H9 (cell line): ENCODE measurements around the gene HCFC1. TPM values are rescaled to one million over a fixed set of nuclear protein-coding genes. Genes with fewer than 3 reads are reported as not detected.

Experiments
- DNase-seq: peaks from one replicate; pipeline ENCODE4 v3.0.0-alpha.2; 2017
- H2AFZ ChIP-seq: one replicate; pipeline ENCODE4 v1.6.1; 2013; ENCODE audit warnings: mild to moderate bottlenecking, low read length, control low read depth, moderate library complexity
- H2AK5ac ChIP-seq: 2 replicates; pipeline ENCODE4 v1.6.1; 2013; ENCODE audit warnings: low read length, control low read depth, mixed read lengths; ENCODE audit not compliant: insufficient read length
- H2BK120ac ChIP-seq: one replicate; pipeline ENCODE4 v1.6.1; 2013; ENCODE audit warnings: low read depth, mild to moderate bottlenecking, low read length, control low read depth, inconsistent platforms; ENCODE audit not compliant: poor library complexity, severe bottlenecking
- H2BK12ac ChIP-seq: 2 replicates; pipeline ENCODE4 v1.6.1; 2013; ENCODE audit warnings: low read length, control low read depth, mixed read lengths, low read depth; ENCODE audit not compliant: insufficient read length
- H2BK15ac ChIP-seq: 2 replicates; pipeline ENCODE4 v1.6.1; 2013; ENCODE audit warnings: low read depth, low read length, control low read depth
- H2BK20ac ChIP-seq: one replicate; pipeline ENCODE4 v1.6.1; 2013; ENCODE audit warnings: low read depth, mild to moderate bottlenecking, low read length, control low read depth, inconsistent platforms; ENCODE audit not compliant: poor library complexity, severe bottlenecking
- H2BK5ac ChIP-seq: 2 replicates; pipeline ENCODE4 v1.6.1; 2013; ENCODE audit warnings: low read length, control low read depth, mixed read lengths; ENCODE audit not compliant: insufficient read length
- H3K14ac ChIP-seq: 2 replicates; pipeline ENCODE4 v1.6.1; 2013; ENCODE audit warnings: low read length, control low read depth; ENCODE audit not compliant: insufficient read depth
- H3K18ac ChIP-seq: 2 replicates; pipeline ENCODE4 v1.6.1; 2013; ENCODE audit warnings: low read depth, mild to moderate bottlenecking, mixed read lengths, low read length, control low read depth; ENCODE audit not compliant: insufficient read length
- H3K23ac ChIP-seq: 2 replicates; pipeline ENCODE4 v1.6.1; 2013; ENCODE audit warnings: low read length, control low read depth, mixed read lengths, low read depth; ENCODE audit not compliant: insufficient read length
- H3K23me2 ChIP-seq: 2 replicates; pipeline ENCODE4 v1.6.1; 2013; ENCODE audit warnings: low read depth, mild to moderate bottlenecking, mixed read lengths, low read length, control low read depth; ENCODE audit not compliant: insufficient read length, poor library complexity, severe bottlenecking
- H3K27ac ChIP-seq: 2 replicates; pipeline ENCODE4 v1.5.1; 2013; ENCODE audit warnings: low read length, control low read depth, mixed read lengths, low read depth; ENCODE audit not compliant: insufficient read length
- H3K27me3 ChIP-seq: 2 replicates; pipeline ENCODE4 v1.6.1; 2013; ENCODE audit warnings: low read length, control low read depth, inconsistent platforms; ENCODE audit not compliant: insufficient read depth
- H3K4ac ChIP-seq: 2 replicates; pipeline ENCODE4 v1.6.1; 2013; ENCODE audit warnings: low read depth, mild to moderate bottlenecking, control low read depth, inconsistent platforms, low read length, moderate library complexity
- H3K4me1 ChIP-seq: 2 replicates; pipeline ENCODE4 v1.6.1; 2013; ENCODE audit warnings: low read length, control low read depth, inconsistent platforms; ENCODE audit not compliant: insufficient read depth
- H3K4me2 ChIP-seq: 2 replicates; pipeline ENCODE4 v1.6.1; 2013; ENCODE audit warnings: low read length, control low read depth, mixed read lengths; ENCODE audit not compliant: insufficient read length, insufficient read depth
- H3K56ac ChIP-seq: 2 replicates; pipeline ENCODE4 v1.6.1; 2013; ENCODE audit warnings: low read depth, mild to moderate bottlenecking, mixed read lengths, low read length, control low read depth; ENCODE audit not compliant: insufficient read length
- H3K79me1 ChIP-seq: 2 replicates; pipeline ENCODE4 v1.6.1; 2013; ENCODE audit warnings: low read depth, mild to moderate bottlenecking, moderate library complexity, low read length, control low read depth, inconsistent platforms; ENCODE audit not compliant: insufficient read depth, poor library complexity, severe bottlenecking
- H3K79me2 ChIP-seq: 2 replicates; pipeline ENCODE4 v1.6.1; 2013; ENCODE audit warnings: low read length, control low read depth, inconsistent platforms; ENCODE audit not compliant: insufficient read depth
- H3K9ac ChIP-seq: 2 replicates; pipeline ENCODE4 v1.6.1; 2013; ENCODE audit warnings: low read length, control low read depth, mixed read lengths; ENCODE audit not compliant: insufficient read length; ENCODE audit errors: extremely low read depth
- H3K9me3 ChIP-seq: one replicate; pipeline ENCODE4 v1.6.1; 2013; ENCODE audit warnings: low read depth, low read length, inconsistent platforms; ENCODE audit not compliant: control insufficient read depth
- H3T11ph ChIP-seq: one replicate; pipeline ENCODE4 v1.6.1; 2013; ENCODE audit warnings: mild to moderate bottlenecking, low read length, control low read depth, inconsistent platforms
- H4K20me1 ChIP-seq: one replicate; pipeline ENCODE4 v1.6.1; 2013; ENCODE audit not compliant: control insufficient read depth, insufficient read length, insufficient read depth
- H4K5ac ChIP-seq: 2 replicates; pipeline ENCODE4 v1.6.1; 2013; ENCODE audit warnings: low read depth, mild to moderate bottlenecking, mixed read lengths, low read length, control low read depth; ENCODE audit not compliant: insufficient read length
- H4K8ac ChIP-seq: replicated peaks from 2 replicates; pipeline ENCODE4 v1.6.1; 2013; ENCODE audit warnings: low read length, control low read depth, mixed read lengths, low read depth; ENCODE audit not compliant: insufficient read length
- H4K91ac ChIP-seq: 2 replicates; pipeline ENCODE4 v1.6.1; 2013; ENCODE audit warnings: low read depth, mild to moderate bottlenecking, moderate library complexity, mixed read lengths, low read length, control low read depth; ENCODE audit not compliant: insufficient read length
- H3K27ac Mint-ChIP-seq, 3 experiments: 2 replicates in 2 of 3; 3 replicates in 1 of 3; pipeline ENCODE4 v1.8.0; 2020 to 2021; ENCODE audit warnings: mixed read lengths in 3 of 3, mild to moderate bottlenecking in 1 of 3, moderate library complexity in 1 of 3
- H3K27me3 Mint-ChIP-seq: 2 replicates; pipeline ENCODE4 v1.8.0; 2021; ENCODE audit warnings: low read depth, mild to moderate bottlenecking, moderate library complexity, mixed read lengths
- H3K36me3 Mint-ChIP-seq, 3 experiments: 2 replicates in 2 of 3; 3 replicates in 1 of 3; pipeline ENCODE4 v1.8.0; 2020 to 2021; ENCODE audit warnings: low read depth in 3 of 3, mixed read lengths in 3 of 3; ENCODE audit not compliant: insufficient read depth in 1 of 3
- H3K4me1 Mint-ChIP-seq, 2 experiments: 2 replicates each; pipeline ENCODE4 v1.8.0; 2020; ENCODE audit warnings: mixed read lengths in 2 of 2
- H3K4me3 Mint-ChIP-seq, 2 experiments: 2 replicates in 1 of 2; 3 replicates in 1 of 2; pipeline ENCODE4 v1.8.0; 2020 to 2021; ENCODE audit warnings: mild to moderate bottlenecking in 2 of 2, mixed read lengths in 2 of 2, moderate library complexity in 1 of 2
- H3K9me3 Mint-ChIP-seq, 2 experiments: 2 replicates in 1 of 2; 3 replicates in 1 of 2; pipeline ENCODE4 v1.8.0; 2020; ENCODE audit warnings: mild to moderate bottlenecking in 2 of 2, mixed read lengths in 2 of 2, moderate library complexity in 1 of 2
- WGBS: extraction: QIAGEN DNeasy Blood & Tissue Kit; methylation state at CpG from one replicate; pipeline ENCODE4 v1.1.7; 2013; ENCODE audit warnings: missing lambda C conversion rate, low lambda C conversion rate, mixed read lengths; ENCODE audit not compliant: insufficient read length; ENCODE audit errors: extremely low coverage; 5-methylcytosine and 5-hydroxymethylcytosine counted together
- total RNA-seq: library from RNA; stranded (reverse); gene quantifications from 2 replicates; pipeline ENCODE4 v1.2.1, GENCODE V29; 2021
- TF ChIP-seq, protein P1 (sequence below): fragments of 200-600 bp; sonication (generic); conservative IDR thresholded peaks from 3 replicates; pipeline ENCODE4 v1.8.0; 2021; ENCODE audit warnings: antibody characterized with exemption, mild to moderate bottlenecking

The HCFC1 gene
- total RNA-seq, 1 experiment from 2014 or later = 144 TPM

DNA sequence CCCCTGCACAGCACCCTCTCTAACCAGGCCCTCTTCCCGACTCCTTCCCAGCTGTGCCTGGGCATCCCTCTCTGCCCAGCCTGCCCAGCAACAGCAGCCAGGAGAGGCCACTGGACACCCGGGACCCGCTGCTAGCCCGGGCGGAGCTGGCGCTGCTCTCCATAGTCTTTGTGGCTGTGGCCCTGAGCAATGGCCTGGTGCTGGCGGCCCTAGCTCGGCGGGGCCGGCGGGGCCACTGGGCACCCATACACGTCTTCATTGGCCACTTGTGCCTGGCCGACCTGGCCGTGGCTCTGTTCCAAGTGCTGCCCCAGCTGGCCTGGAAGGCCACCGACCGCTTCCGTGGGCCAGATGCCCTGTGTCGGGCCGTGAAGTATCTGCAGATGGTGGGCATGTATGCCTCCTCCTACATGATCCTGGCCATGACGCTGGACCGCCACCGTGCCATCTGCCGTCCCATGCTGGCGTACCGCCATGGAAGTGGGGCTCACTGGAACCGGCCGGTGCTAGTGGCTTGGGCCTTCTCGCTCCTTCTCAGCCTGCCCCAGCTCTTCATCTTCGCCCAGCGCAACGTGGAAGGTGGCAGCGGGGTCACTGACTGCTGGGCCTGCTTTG, 66.0 kb downstream of the HCFC1 start:
- Histone ChIP-seq H3K4me2 (no peak overlapping the region), H4K8ac (no peak overlapping the region), H4K5ac (no peak overlapping the region), H2BK12ac (no peak overlapping the region), H3K23ac (no peak overlapping the region), H3K4ac (no peak overlapping the region), H3K4me1 (no peaks in the 10 kb centered on the region), H3K18ac (no peak overlapping the region), H3K23me2 (no peaks in the 10 kb centered on the region), H2BK5ac (no peak overlapping the region), H2BK120ac (no peak overlapping the region), H2AFZ (no peak overlapping the region), H4K20me1 (no peaks in the 10 kb centered on the region), H3K79me1 (no peaks in the 10 kb centered on the region), H3K9ac (no peak overlapping the region), H2AK5ac (no peak overlapping the region), H3K14ac (no peak overlapping the region), H3T11ph (no peak overlapping the region), H3K79me2 (no peaks in the 10 kb centered on the region), H2BK15ac (no peak overlapping the region), H4K91ac (no peak overlapping the region), H3K56ac (no peak overlapping the region), H3K9me3 (peaks cover 11% of the 10 kb centered on the region), H3K27ac (no peak overlapping the region), H2BK20ac (no peak overlapping the region), H3K27me3 (no peaks in the 10 kb centered on the region)
- WGBS = no CpG with 5 or more reads among the region's 32 CpGs
- H3K4me3 Mint-ChIP-seq = no peak overlapping the region
- TF ChIP-seq, protein P1, sequence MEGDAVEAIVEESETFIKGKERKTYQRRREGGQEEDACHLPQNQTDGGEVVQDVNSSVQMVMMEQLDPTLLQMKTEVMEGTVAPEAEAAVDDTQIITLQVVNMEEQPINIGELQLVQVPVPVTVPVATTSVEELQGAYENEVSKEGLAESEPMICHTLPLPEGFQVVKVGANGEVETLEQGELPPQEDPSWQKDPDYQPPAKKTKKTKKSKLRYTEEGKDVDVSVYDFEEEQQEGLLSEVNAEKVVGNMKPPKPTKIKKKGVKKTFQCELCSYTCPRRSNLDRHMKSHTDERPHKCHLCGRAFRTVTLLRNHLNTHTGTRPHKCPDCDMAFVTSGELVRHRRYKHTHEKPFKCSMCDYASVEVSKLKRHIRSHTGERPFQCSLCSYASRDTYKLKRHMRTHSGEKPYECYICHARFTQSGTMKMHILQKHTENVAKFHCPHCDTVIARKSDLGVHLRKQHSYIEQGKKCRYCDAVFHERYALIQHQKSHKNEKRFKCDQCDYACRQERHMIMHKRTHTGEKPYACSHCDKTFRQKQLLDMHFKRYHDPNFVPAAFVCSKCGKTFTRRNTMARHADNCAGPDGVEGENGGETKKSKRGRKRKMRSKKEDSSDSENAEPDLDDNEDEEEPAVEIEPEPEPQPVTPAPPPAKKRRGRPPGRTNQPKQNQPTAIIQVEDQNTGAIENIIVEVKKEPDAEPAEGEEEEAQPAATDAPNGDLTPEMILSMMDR = no peak
- no peak for DNase-seq
- no peak overlapping the region; a peak in 1 of 7 replicates for H3K27ac Mint-ChIP-seq
- H3K27me3 Mint-ChIP-seq = no peaks in the 10 kb centered on the region; the same call in 1 of the 2 replicates
- peaks cover 58 to 69% of the 10 kb centered on the region in 2 experiments for H3K9me3 Mint-ChIP-seq
- peaks cover 4 to 21% (median 4%) of the 10 kb centered on the region in 3 experiments; a peak in 5 of 7 replicates for H3K36me3 Mint-ChIP-seq
- peaks cover 5 to 25% of the 10 kb centered on the region in 2 experiments for H3K4me1 Mint-ChIP-seq
